Fibroblast of villous mesenchyme (primary cell): ENCODE results near the gene BSCL2. TPM values are rescaled to one million over a fixed set of nuclear protein-coding genes. Genes with fewer than 3 reads are reported as not detected.

Experiments used
- DNase-seq: peaks from one replicate; pipeline ENCODE4 v3.0.0-alpha.2; 2010; ENCODE audit warnings: low read depth
- H3K4me3 ChIP-seq: 2 replicates; pipeline ENCODE4 v1.5.1; 2011; ENCODE audit warnings: low read depth, mild to moderate bottlenecking, low read length
- total RNA-seq: library from RNA; depleted of rRNA; stranded (reverse); fragments of >200 nt; gene quantifications from 2 replicates; pipeline ENCODE4 v1.2.3, GENCODE V29; 2012
- TF ChIP-seq, protein P1 (sequence below): IDR thresholded peaks from 2 replicates; pipeline ENCODE4 v1.5.1; 2012; ENCODE audit warnings: low read depth, mild to moderate bottlenecking, low read length; ENCODE audit not compliant: insufficient read depth

Gene BSCL2
- total RNA-seq, 1 donor, result 53.5 TPM

GRCh38 chr11:62726915-62727164 lies 19.6 kb upstream of the BSCL2 start:
- H3K4me3 ChIP-seq, result peak overlapping the region; percentile 91
- TF ChIP-seq, protein P1, sequence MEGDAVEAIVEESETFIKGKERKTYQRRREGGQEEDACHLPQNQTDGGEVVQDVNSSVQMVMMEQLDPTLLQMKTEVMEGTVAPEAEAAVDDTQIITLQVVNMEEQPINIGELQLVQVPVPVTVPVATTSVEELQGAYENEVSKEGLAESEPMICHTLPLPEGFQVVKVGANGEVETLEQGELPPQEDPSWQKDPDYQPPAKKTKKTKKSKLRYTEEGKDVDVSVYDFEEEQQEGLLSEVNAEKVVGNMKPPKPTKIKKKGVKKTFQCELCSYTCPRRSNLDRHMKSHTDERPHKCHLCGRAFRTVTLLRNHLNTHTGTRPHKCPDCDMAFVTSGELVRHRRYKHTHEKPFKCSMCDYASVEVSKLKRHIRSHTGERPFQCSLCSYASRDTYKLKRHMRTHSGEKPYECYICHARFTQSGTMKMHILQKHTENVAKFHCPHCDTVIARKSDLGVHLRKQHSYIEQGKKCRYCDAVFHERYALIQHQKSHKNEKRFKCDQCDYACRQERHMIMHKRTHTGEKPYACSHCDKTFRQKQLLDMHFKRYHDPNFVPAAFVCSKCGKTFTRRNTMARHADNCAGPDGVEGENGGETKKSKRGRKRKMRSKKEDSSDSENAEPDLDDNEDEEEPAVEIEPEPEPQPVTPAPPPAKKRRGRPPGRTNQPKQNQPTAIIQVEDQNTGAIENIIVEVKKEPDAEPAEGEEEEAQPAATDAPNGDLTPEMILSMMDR, result no peak
- no peak for DNase-seq

GRCh38 chr11:62726156-62726914 lies 19.1 kb upstream of the BSCL2 start:
- peak overlapping the region; percentile 91 for H3K4me3 ChIP-seq
- TF ChIP-seq, protein P1, result no peak
- DNase-seq, result no peak

- TF ChIP-seq, protein P1, result no peak
- no peak for DNase-seq
- H3K4me3 ChIP-seq, result peak overlapping the region; percentile 91
Observed at GRCh38 chr11:62725646-62726045, 18.4 kb upstream of the BSCL2 start.

GRCh38 chr11:62724171-62724570 lies 16.9 kb upstream of the BSCL2 start:
- no peak for DNase-seq
- H3K4me3 ChIP-seq, result peak overlapping the region; percentile 91
- TF ChIP-seq, protein P1, result no peak

DNA sequence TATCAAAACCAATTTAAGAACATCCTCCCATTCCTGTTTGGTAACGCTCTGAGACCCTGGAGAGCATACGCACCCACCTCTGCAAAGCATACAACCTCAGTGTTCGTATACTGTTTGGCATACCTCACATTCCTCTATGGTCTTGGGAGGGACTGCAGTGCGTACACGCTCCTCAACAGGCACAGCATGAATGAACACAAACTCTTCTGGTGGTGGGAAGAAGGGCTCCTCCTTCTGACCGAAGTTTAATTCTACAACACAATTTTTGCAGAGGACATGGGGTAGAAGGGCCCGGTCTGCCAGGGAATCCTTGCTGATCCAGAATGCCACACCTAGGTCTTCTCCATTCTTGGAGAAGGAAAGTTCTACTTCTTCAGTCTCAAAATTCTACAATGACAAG lies 14.8 kb upstream of the BSCL2 start:
- TF ChIP-seq, protein P1, result no peak
- no peak overlapping the region for H3K4me3 ChIP-seq
- DNase-seq, result peak; percentile 33

- DNase-seq, result peak; percentile 46
- TF ChIP-seq, protein P1, result no peak
- H3K4me3 ChIP-seq, result no peak overlapping the region
Observed at GRCh38 chr11:62719302-62719978, 12.2 kb upstream of the BSCL2 start.
